ENCODE measurements around the gene ULBP1. TPM values are rescaled to one million over a fixed set of nuclear protein-coding genes. Genes with fewer than 3 reads are reported as not detected.

The ULBP1 gene
- total RNA-seq, 1 donor from 2014 or later = 0.48 TPM

DNA sequence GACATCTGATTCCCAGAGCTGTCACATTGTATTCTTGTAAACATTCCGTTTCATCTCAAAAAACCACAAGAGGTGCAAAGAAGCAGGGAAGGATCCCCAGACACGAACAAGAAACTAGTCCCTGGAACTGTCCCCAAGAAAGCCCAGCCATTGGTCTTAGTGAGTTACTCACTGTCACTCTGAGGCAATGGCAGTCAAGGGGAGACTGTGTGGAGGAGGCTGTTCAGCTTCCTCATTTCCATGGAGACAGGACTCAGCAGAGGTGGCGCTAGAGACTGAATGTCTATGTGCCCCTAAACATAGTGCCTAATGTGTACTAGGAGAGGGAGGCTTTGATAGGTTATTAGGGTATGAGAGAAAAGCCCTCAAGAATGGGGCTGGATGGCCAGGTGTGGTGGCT is 11.1 kb downstream of the ULBP1 start:
- Mint-ChIP-seq H3K27me3 (peaks cover 94% of the 10 kb centered on the region), H3K9me3 (no peaks in the 10 kb centered on the region), H3K27ac (no peak overlapping the region), H3K36me3 (no peaks in the 10 kb centered on the region), H3K4me3 (no peak overlapping the region), H3K4me1 (ENCODE audit: unreplicated experiment) (no peaks in the 10 kb centered on the region)
- no peak for TF ChIP-seq CTCF (conservative IDR thresholded peaks at IDR 0.05)
- DNase-seq (ENCODE audit: extremely low spot score, unreplicated experiment) = no peak

DNA sequence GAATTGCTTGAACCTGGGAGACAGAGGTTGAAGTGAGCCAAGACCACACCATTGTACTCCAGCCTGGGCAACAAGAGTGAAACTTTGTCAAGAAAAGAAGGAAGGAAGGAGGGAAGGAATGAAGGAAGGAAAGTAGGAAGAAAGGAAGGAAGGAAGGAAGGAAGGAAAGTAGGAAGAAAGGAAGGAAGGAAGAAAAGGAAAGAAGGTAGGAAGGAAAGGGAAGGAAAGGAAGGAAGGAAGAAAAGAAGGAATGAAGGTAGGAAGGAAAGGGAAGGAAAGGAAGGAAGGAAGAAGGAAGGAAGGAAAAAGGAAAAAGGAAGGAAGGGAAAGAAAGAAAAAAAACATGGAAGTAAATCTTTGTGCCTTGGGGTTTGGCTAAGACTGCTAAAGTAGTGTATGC is 11.7 kb downstream of the ULBP1 start:
- Mint-ChIP-seq H3K27ac (no peak overlapping the region), H3K4me3 (no peak overlapping the region), H3K9me3 (no peaks in the 10 kb centered on the region), H3K4me1 (ENCODE audit: unreplicated experiment) (no peaks in the 10 kb centered on the region), H3K36me3 (no peaks in the 10 kb centered on the region), H3K27me3 (peaks cover 93% of the 10 kb centered on the region)
- no peak for DNase-seq (ENCODE audit: extremely low spot score, unreplicated experiment)
- TF ChIP-seq CTCF (conservative IDR thresholded peaks at IDR 0.05) = no peak

DNA sequence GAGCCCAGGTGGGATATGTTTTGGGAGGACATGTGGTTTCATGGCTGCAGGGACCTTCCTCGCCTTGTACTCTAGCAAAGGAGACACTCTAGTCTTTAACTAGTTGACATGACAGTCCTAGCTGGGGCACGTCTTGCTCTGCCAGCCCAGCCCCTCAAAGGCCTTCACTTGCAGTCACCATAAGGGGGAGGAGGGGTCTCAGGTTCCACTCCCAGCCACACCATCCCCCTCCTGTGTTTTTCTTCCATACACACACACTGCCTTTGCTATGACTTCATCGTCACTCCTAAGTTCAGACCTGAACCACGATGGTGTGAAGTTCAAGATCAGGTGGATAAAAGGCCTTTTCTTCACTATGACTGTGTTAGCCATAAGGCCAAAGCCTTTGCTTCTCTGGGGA is 13.5 kb downstream of the ULBP1 start:
- no peak for TF ChIP-seq CTCF (conservative IDR thresholded peaks at IDR 0.05)
- Mint-ChIP-seq H3K27me3 (peaks cover 96% of the 10 kb centered on the region), H3K27ac (no peak overlapping the region), H3K4me1 (ENCODE audit: unreplicated experiment) (no peaks in the 10 kb centered on the region), H3K9me3 (no peaks in the 10 kb centered on the region), H3K4me3 (no peak overlapping the region), H3K36me3 (no peaks in the 10 kb centered on the region)
- DNase-seq (ENCODE audit: extremely low spot score, unreplicated experiment) = no peak

GRCh38 chr6:149978610-149979009 is 14.9 kb downstream of the ULBP1 start:
- no peak for TF ChIP-seq CTCF (conservative IDR thresholded peaks at IDR 0.05)
- Mint-ChIP-seq H3K4me3 (no peak overlapping the region), H3K9me3 (no peaks in the 10 kb centered on the region), H3K27ac (no peak overlapping the region), H3K27me3 (peaks cover 97% of the 10 kb centered on the region), H3K36me3 (no peaks in the 10 kb centered on the region), H3K4me1 (ENCODE audit: unreplicated experiment) (no peaks in the 10 kb centered on the region)
- DNase-seq (ENCODE audit: extremely low spot score, unreplicated experiment) = no peak

- Mint-ChIP-seq H3K9me3 (no peaks in the 10 kb centered on the region), H3K4me1 (ENCODE audit: unreplicated experiment) (no peaks in the 10 kb centered on the region), H3K27me3 (peaks cover 91% of the 10 kb centered on the region), H3K36me3 (no peaks in the 10 kb centered on the region), H3K27ac (no peak overlapping the region), H3K4me3 (no peak overlapping the region)
- DNase-seq (ENCODE audit: extremely low spot score, unreplicated experiment) = no peak
- no peak for TF ChIP-seq CTCF (conservative IDR thresholded peaks at IDR 0.05)
These were observed 15.6 kb downstream of the ULBP1 start for GRCh38 chr6:149979293-149979692.

- no peak for TF ChIP-seq CTCF (conservative IDR thresholded peaks at IDR 0.05)
- Mint-ChIP-seq H3K4me3 (no peak overlapping the region), H3K4me1 (ENCODE audit: unreplicated experiment) (no peaks in the 10 kb centered on the region), H3K36me3 (no peaks in the 10 kb centered on the region), H3K9me3 (peaks cover 2% of the 10 kb centered on the region), H3K27ac (peak overlapping the region; percentile 26), H3K27me3 (peaks cover 91% of the 10 kb centered on the region)
- DNase-seq (ENCODE audit: extremely low spot score, unreplicated experiment) = no peak
These were observed 19.4 kb downstream of the ULBP1 start for GRCh38 chr6:149983145-149983544.
